Measurements from ENCODE around the gene SMIM44.
A peak's percentile ranks its signal among the peaks of the same experiment; 100 is the strongest.
"Not testable (repeated sequence)": the region's sequence is repeated elsewhere in the genome, so short reads cannot be mapped to it uniquely, and the experiment has no call there.

SMIM44 gene

DNA sequence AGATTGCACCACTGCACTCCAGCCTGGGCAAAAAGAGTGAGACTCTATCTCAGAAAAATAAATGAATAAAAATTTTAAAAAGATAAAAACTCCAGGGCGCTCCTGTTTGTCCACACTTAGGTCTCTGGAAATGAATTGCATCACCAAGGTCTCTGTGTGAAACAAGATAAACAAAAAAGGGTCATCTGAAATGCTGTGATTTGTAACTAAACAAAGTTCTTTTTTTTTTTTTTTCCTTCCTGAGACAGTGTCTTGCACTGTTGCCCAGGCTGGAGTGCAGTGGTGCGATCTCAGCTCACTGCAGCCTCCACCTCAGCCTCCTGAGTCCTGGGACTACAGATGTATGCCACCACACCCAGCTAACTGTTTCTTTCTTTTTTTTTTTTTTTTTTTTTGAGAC, 34.4 kb upstream of the SMIM44 start:
- DNase-seq (ENCODE audit: low read depth), result no peak

GRCh38 chr19:3516675-3517207, 33.5 kb upstream of the SMIM44 start:
- no peak for DNase-seq (ENCODE audit: low read depth)

GRCh38 chr19:3515891-3516422, 32.7 kb upstream of the SMIM44 start:
- no peak for DNase-seq (ENCODE audit: low read depth)

GRCh38 chr19:3514930-3515329, 31.7 kb upstream of the SMIM44 start:
- no peak for DNase-seq (ENCODE audit: low read depth)

DNA sequence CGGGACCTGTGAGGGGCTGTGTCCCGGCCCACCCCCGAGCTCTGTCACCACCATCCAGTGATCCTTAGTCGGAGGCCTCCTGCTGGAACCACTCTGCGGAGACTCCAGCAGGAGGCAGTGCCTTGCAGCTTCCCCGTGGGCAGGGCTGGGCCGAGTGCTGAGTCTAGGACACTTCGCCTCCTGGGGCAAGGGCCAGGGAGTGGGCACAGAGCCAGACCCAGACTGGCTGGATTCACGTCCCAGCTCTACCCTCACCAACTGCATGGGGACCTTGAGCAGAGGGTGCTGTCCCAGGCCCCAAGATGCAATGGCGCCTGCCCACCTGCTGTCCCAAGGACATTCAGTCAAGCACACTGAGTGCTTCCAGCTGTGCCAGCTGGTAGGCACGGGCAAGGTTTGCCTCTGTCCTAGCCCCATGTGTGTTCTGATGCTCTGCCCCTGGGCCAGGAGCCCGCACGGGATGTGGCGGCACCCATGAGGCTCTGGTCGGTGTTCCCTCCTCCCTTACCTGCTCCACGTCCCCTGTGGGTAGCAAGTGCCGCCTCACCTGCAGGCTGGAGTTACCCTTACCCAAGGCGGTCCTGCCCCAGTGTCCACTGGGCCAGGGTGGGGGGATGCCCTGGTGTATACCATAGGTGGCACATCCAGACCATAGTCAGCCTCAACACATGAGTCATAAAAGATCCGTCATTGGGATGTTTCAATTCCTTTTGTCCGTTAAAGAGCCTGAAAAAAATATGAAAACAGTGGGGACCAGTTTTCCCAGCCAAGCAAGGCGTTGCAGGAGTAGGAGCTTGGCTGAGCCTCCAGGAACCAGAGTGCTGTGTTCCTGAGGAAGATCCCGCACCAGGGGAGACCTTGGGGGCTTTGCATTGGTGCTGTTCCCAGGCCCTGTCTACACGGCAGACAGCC, 30.2 kb upstream of the SMIM44 start:
- DNase-seq (ENCODE audit: low read depth), result no peak

DNA sequence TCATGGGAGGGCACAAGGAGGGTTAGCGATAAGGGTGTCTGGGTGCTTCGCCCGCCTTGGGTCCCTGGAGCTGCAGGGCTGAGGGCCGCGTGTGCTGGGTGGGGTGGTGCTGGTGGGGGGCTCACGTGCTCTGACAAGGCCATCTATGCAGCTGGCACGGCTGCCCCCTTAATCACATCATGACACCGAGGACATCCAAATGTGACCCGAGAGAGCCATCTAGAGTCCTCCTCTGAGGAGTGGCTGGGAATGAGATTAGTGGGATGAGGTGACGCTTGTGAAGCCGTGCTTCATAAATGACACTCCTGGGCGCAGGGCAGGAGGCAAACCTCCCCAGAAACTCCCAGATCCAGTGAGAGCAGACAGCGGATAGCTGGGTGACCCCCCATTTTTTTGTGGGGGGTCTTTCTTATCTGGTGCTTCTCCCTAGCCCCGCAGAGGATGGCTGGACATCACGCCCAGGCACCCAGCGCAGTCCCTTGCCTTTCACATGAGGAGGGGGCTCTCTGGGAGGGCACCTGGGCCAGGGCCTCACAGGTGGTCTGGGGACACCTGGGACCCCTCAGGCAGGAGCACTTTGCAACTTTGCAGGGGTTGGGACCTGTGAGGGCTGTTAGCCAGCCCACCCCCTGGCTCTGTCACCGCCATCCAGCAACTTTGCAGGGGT, 29.5 kb upstream of the SMIM44 start:
- no peak for DNase-seq (ENCODE audit: low read depth)

GRCh38 chr19:3511506-3512251, 28.4 kb upstream of the SMIM44 start:
- DNase-seq (ENCODE audit: low read depth), result no peak

- DNase-seq (ENCODE audit: low read depth), result no peak
Measured at GRCh38 chr19:3510727-3511126, 27.5 kb upstream of the SMIM44 start.

GRCh38 chr19:3509566-3509989, 26.3 kb upstream of the SMIM44 start:
- DNase-seq (ENCODE audit: low read depth), result no peak

GRCh38 chr19:3508771-3509535, 25.7 kb upstream of the SMIM44 start:
- no peak for DNase-seq (ENCODE audit: low read depth)

DNA sequence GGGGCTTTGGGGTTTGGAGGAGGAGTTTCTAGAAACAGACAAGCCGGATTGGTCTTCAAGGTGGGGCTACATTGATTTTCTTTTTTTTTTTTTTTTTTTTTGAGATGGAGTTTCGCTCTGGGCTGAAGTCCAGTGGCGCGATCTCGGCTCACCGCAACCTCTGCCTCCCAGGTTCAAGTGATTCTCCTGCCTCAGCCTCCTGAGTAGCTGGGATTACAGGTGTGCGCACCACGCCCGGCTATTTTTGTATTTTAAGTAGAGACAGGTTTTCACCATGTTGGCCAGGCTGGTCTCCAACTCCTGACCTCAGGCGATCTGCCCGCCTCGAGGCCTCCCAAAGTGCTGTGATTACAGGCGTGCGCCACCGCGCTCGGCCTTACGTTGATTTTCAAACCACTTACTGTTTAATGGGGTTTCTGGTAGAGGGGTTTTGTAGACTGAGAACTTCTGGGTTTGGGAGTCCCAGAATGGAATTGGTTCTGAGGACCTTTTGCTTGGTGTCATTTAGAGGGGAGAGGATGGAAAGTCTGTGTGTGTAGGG, 24.9 kb upstream of the SMIM44 start:
- DNase-seq (ENCODE audit: low read depth), result not testable (repeated sequence)

- no peak for DNase-seq (ENCODE audit: low read depth)
Measured at GRCh38 chr19:3507371-3508120, 24.3 kb upstream of the SMIM44 start.

DNA sequence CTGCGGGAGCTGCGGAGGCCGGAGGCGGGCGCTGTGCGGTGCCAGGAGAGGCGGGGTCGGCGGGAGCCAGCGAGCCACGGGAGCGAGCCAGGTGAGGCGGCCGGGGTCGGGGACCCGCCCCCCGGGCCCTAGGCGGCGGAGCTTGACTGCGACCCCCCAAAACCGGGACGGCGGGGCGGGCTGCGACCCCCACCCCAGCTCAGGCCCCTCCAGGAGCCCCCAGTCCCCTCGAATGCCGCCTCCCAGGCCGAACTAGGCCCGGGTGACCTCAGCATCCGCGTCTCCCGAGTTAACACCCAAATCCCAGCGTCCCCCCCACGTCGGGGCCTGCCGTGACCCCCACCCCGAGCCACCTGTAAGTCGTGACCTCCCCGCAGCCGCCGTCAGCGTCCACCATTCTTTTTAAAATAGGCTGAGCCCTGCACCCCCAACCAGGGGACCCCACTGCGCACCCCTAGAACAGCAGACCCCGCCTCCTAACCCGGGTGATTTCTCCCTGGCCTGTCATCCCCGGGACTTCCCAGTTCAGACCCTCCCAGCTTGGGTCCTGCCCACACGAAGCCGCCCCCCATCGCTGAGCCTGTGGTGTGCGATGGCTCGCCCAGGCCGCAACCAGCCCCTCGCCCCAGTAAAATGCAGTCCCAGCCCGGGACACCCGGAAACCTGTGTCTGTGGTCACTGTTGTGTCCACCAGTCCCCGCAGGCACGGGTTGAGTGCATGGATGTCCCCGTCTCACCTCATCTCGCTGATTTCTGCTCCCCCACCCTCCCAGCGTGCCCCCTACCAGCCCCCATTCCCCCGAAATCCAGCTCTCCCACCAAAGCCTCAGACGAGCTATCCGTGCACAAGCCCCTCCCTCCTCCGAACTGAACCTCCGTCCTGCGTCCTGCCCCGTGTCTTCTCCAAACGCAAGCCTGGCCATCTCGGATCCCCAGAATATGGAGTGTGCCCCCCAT, 23.4 kb upstream of the SMIM44 start:
- DNase-seq (ENCODE audit: low read depth), result no peak

GRCh38 chr19:3505598-3506383, 22.6 kb upstream of the SMIM44 start, which contains the start of gene FZR1:
TSS of gene FZR1 (plus strand) at chr19:3506311. CDS start at chr19:3522990, 16,679 bp downstream.
- peak; percentile 99 for DNase-seq (ENCODE audit: low read depth)

- no peak for DNase-seq (ENCODE audit: low read depth)
Measured at GRCh38 chr19:3504735-3505134, 21.5 kb upstream of the SMIM44 start.

DNA sequence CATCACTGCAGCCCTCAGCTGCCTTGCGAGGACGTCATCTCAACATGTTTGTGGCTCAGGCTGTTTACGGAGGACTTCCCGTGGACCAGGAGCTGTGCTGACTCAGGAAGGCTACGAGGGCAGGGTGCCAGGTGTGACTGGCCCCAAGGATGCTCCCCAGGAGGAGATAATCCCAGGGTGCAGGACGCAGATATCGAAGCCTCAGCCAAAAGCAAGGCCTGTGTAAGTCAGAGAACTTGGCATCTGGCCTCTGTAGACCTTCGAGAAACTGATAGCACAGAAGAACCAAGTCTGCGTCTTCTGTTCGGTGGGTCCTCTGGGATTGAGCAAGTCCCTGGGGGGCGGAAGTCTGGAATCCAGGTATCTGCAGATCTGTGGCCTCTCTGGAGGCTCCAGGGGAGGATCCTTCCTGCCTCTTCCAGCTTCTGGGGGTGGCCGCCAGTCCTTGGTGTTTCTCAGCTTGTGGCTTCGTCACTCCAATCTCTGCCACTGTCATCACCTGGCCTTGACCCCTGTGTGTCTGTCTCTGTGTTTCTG, 19.9 kb upstream of the SMIM44 start:
- no peak for DNase-seq (ENCODE audit: low read depth)

DNA sequence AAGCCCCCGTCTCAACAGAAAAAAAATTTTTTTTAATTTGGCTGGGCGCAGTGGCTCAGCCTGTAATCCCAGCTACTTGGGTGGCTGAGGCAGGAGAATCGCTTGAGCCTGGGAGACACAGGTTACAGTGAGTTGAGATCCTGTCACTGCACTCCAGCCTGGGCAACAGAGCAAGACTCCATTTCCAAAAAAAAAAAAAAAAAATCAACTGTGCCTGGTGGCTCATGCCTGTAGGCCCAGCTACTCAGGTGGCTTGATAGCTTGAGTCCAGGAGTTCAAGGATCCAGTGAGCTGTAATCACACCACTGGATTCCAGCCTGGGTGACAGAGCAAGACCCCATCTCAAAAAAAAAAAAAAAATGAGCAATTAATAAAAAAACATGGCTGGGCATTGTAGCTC, 18.5 kb upstream of the SMIM44 start:
- DNase-seq (ENCODE audit: low read depth), result no peak

Measured in stimulated activated CD8-positive, alpha-beta memory T cell treated with anti-CD3 and anti-CD28 coated beads, Interleukin-7, amount 100 ng/mL, for 24 hours (primary cell).